Uterus (tissue), 4 donors: ENCODE data around the gene KRTAP10-2. TPM values are rescaled to one million over a fixed set of nuclear protein-coding genes. Genes with fewer than 3 reads are reported as not detected.

Experiments
- total RNA-seq, 4 donors: library from RNA; depleted of rRNA in 3 of 4; stranded (reverse); fragments of >200 nt in 3 of 4; gene quantifications; one replicate each; pipeline versions ENCODE4 v1.1.0 to v1.2.4, GENCODE V29; 2014 to 2023
- donor health status: DM: yes; HTN: yes; CAD: no.

Gene KRTAP10-2
- total RNA-seq, 4 donors from 2014 or later, result not detected

Other genes starting within 250 kb of the KRTAP10-2 start
- gene CFAP410, start 212.1 kb downstream of the KRTAP10-2 start, total RNA-seq, result 10 to 100 TPM; 23.8 to 44.8 (median 26.0) TPM
- gene TRPM2, start 197.9 kb downstream of the KRTAP10-2 start, total RNA-seq, result 1 to 10 TPM in 2 of 4 donors, under 1 TPM in 2; 0.29 to 3.1 (median 1.8) TPM
- 1 to 10 TPM in 2 of 4 donors, under 1 TPM in 1, not detected in 1; under 0.01 to 2.3 (median 2.3) TPM for gene LRRC3, start 96.0 kb downstream of the KRTAP10-2 start, total RNA-seq
- gene KRTAP10-1, start 11.3 kb downstream of the KRTAP10-2 start, total RNA-seq, result not detected
- not detected for gene KRTAP10-3, start 7.3 kb upstream of the KRTAP10-2 start, total RNA-seq
- gene KRTAP10-4, start 22.2 kb upstream of the KRTAP10-2 start, total RNA-seq, result not detected
- gene KRTAP10-5, start 29.1 kb upstream of the KRTAP10-2 start, total RNA-seq, result not detected
- not detected for gene KRTAP10-6, start 41.0 kb upstream of the KRTAP10-2 start, total RNA-seq
- gene KRTAP10-7, start 49.1 kb upstream of the KRTAP10-2 start, total RNA-seq, result not detected
- not detected for gene KRTAP10-8, start 60.6 kb upstream of the KRTAP10-2 start, total RNA-seq
- gene KRTAP10-9, start 75.6 kb upstream of the KRTAP10-2 start, total RNA-seq, result not detected
- not detected for gene KRTAP10-10, start 85.9 kb upstream of the KRTAP10-2 start, total RNA-seq
- not detected for gene KRTAP10-11, start 94.9 kb upstream of the KRTAP10-2 start, total RNA-seq
- gene KRTAP12-4, start 103.2 kb upstream of the KRTAP10-2 start, total RNA-seq, result not detected
- not detected for gene KRTAP12-3, start 106.4 kb upstream of the KRTAP10-2 start, total RNA-seq
- gene KRTAP12-2, start 115.4 kb upstream of the KRTAP10-2 start, total RNA-seq, result not detected
- gene KRTAP12-1, start 130.7 kb upstream of the KRTAP10-2 start, total RNA-seq, result 1 to 10 TPM in 1 of 4 donors, not detected in 3; 1.5 TPM
- not detected for gene KRTAP10-12, start 145.7 kb upstream of the KRTAP10-2 start, total RNA-seq
- gene TSPEAR, start 160.1 kb upstream of the KRTAP10-2 start, total RNA-seq, result under 1 TPM in 3 of 4 donors, not detected in 1; 0.18 to 0.69 (median 0.51) TPM